Measurements from ENCODE around the gene AIDA. TPM values are rescaled to one million over a fixed set of nuclear protein-coding genes. Genes with fewer than 3 reads are reported as not detected.
"Not testable (repeated sequence)": the region's sequence is repeated elsewhere in the genome, so short reads cannot be mapped to it uniquely, and the experiment has no call there.

Gene AIDA
- total RNA-seq, 4 donors from 2014 or later = 25.8 to 41.4 (median 36.4) TPM

DNA sequence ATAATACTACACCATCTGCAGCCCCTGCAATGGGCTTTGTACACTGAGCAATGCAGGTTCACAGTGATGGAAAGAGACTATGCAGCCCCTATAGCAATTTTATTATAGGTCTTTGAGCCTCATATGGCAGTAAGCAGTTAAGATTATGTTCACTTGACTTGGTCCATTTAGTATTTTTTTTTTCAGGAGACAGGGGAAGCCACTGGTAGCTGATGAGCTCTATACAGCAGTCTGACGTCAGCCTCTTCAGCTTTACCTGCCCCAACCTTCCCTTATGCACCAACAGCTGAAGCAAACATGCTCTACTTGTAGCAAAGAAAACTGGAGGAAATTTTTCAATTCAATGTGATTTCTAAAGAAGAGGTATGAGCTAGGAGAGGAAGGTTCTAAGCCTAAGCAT, 32.2 kb downstream of the AIDA start:
- Histone ChIP-seq H3K4me1 (no peaks in the 10 kb centered on the region), H3K27ac (no peak overlapping the region), H3K27me3 (no peaks in the 10 kb centered on the region), H3K36me3 (peaks cover 0 to 13% (median 4%) of the 10 kb centered on the region in 4 donors), H3K4me3 (no peak overlapping the region), H3K9me3 (no peaks in the 10 kb centered on the region)
- TF ChIP-seq EP300 (IDR thresholded peaks at IDR 0.05; ENCODE audit: low read depth) = no peak
- TF ChIP-seq POLR2A (IDR thresholded peaks at IDR 0.05) = no peak
- TF ChIP-seq POLR2AphosphoS5 (IDR thresholded peaks at IDR 0.05) = no peak
- TF ChIP-seq, protein P1, sequence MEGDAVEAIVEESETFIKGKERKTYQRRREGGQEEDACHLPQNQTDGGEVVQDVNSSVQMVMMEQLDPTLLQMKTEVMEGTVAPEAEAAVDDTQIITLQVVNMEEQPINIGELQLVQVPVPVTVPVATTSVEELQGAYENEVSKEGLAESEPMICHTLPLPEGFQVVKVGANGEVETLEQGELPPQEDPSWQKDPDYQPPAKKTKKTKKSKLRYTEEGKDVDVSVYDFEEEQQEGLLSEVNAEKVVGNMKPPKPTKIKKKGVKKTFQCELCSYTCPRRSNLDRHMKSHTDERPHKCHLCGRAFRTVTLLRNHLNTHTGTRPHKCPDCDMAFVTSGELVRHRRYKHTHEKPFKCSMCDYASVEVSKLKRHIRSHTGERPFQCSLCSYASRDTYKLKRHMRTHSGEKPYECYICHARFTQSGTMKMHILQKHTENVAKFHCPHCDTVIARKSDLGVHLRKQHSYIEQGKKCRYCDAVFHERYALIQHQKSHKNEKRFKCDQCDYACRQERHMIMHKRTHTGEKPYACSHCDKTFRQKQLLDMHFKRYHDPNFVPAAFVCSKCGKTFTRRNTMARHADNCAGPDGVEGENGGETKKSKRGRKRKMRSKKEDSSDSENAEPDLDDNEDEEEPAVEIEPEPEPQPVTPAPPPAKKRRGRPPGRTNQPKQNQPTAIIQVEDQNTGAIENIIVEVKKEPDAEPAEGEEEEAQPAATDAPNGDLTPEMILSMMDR (IDR thresholded peaks at IDR 0.05) = no peak
- DNase-seq = no peak
- WGBS, 2 donors (ENCODE audit: low coverage in 1 of 2) = 93 to 100% methylated on average over 1 of the region's 1 CpG
- intact Hi-C loops (cut with DNase I; ENCODE audit: low total_unique reads) (no loop called here), in situ Hi-C loops (cut with MboI; ENCODE audit: low pct_ligation_motif_present in 1 of 4, low pct_unique_long_range_greater_than_20kb in 1 of 4, low sequenced_read_pairs in 3 of 4) (no loop called here)

DNA sequence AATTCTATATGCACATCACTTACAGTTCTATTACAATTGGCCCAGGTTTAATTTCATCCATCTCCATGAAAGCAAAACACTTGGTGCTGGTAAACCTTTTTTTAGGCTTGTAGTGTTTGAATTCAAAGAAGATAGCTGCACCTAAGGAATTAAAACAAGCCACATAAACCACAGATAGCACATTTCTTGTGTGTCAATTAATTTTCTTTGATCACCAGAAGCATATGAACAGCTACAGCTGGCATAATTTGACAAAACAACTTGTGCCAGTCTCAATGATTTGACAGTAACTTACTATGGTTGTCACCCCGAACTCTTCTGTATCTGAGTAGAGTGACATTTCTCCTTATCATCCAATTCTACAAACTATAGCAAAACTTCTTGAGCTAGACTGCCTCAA, 42.2 kb downstream of the AIDA start:
- Histone ChIP-seq H3K27me3 (no peaks in the 10 kb centered on the region), H3K4me1 (peaks cover 0 to 4% (median 0%) of the 10 kb centered on the region in 4 donors), H3K4me3 (no peak overlapping the region), H3K36me3 (peaks cover 0 to 60% (median 19%) of the 10 kb centered on the region in 4 donors), H3K9me3 (no peaks in the 10 kb centered on the region), H3K27ac (no peak overlapping the region)
- in situ Hi-C loops (cut with MboI; ENCODE audit: low pct_ligation_motif_present in 1 of 4, low pct_unique_long_range_greater_than_20kb in 1 of 4, low sequenced_read_pairs in 3 of 4) = no loop called here
- TF ChIP-seq EP300 (IDR thresholded peaks at IDR 0.05; ENCODE audit: low read depth) = no peak
- TF ChIP-seq POLR2A (IDR thresholded peaks at IDR 0.05) = no peak
- TF ChIP-seq, protein P1 (IDR thresholded peaks at IDR 0.05) = no peak
- TF ChIP-seq POLR2AphosphoS5 (IDR thresholded peaks at IDR 0.05) = no peak
- intact Hi-C loops (cut with DNase I; ENCODE audit: low total_unique reads) = no loop called here
- 95 to 100% methylated on average over 1 of the region's 1 CpG for WGBS, 2 donors (ENCODE audit: low coverage in 1 of 2)
- DNase-seq = no peak

- WGBS, 2 donors (ENCODE audit: low coverage in 1 of 2) = 80% methylated on average over 1 of the region's 2 CpGs; no CpG with 5 or more reads in 1 of the 2 donors
Measured at GRCh38 chr1:222669107-222669506, 43.2 kb downstream of the AIDA start.

DNA sequence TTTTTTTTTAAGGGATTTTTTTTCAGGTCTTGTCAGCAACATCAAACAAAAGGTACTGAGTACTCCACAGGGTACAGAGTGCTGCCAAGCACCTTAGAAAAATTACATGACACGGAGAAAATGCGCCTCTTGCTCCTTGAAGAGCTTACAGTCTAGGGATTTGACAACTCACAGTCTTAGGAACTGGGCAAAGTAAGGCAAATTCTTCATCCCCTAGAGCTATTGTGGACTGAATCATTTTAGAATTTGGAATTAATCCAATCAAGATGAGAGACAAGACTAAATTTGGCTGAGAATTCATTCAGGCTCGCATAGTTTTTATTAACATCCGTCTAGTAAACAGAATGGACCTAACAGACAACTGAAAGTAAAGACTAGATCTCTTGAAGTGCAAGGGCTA, 44.1 kb downstream of the AIDA start:
- intact Hi-C loops (cut with DNase I; ENCODE audit: low total_unique reads); H3K27ac ChIP-seq; H3K9me3 ChIP-seq; H3K4me3 ChIP-seq; in situ Hi-C loops (cut with MboI; ENCODE audit: low pct_ligation_motif_present in 1 of 4, low pct_unique_long_range_greater_than_20kb in 1 of 4, low sequenced_read_pairs in 3 of 4); DNase-seq; H3K4me1 ChIP-seq; H3K27me3 ChIP-seq: not testable (repeated sequence)
- WGBS, 2 donors (ENCODE audit: low coverage in 1 of 2) = 72 to 80% methylated on average over 2 of the region's 4 CpGs
- peaks cover 0 to 59% (median 23%) of the 10 kb centered on the region in 4 donors for H3K36me3 ChIP-seq

More at GRCh38 chr1:222669107-222669506, 43.2 kb downstream of the AIDA start:
- H3K27me3 ChIP-seq; intact Hi-C loops (cut with DNase I; ENCODE audit: low total_unique reads); in situ Hi-C loops (cut with MboI; ENCODE audit: low pct_ligation_motif_present in 1 of 4, low pct_unique_long_range_greater_than_20kb in 1 of 4, low sequenced_read_pairs in 3 of 4); H3K9me3 ChIP-seq; H3K4me1 ChIP-seq; H3K4me3 ChIP-seq; H3K27ac ChIP-seq; DNase-seq: not testable (repeated sequence)
- peaks cover 0 to 60% (median 22%) of the 10 kb centered on the region in 4 donors for H3K36me3 ChIP-seq

DNA sequence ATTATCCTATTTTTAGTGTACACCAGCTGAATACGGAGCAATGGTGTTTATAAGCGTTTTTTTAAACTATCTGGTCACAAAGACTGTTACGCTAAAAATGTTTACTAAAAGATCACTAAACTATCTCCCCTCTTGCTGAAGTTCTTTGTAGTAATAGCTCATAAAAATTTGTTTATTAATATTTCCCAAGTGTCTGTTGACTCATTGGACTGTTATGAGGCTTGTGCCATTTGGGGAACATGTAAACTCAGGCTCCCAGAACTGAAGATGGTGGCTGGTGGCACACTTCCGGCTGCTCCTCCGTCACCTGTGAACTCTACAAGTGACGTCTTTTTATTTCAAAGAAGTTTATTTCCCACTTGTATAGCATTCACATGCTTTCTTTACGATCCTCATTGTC, 46.3 kb downstream of the AIDA start:
- no peaks in the 10 kb centered on the region for H3K9me3 ChIP-seq
- WGBS, 2 donors (ENCODE audit: low coverage in 1 of 2) = 73 to 75% methylated on average over 7 of the region's 7 CpGs
- peaks cover 0 to 67% (median 26%) of the 10 kb centered on the region in 4 donors for H3K36me3 ChIP-seq
- intact Hi-C loops (cut with DNase I; ENCODE audit: low total_unique reads) (no loop called here), in situ Hi-C loops (cut with MboI; ENCODE audit: low pct_ligation_motif_present in 1 of 4, low pct_unique_long_range_greater_than_20kb in 1 of 4, low sequenced_read_pairs in 3 of 4) (no loop called here)
- no peak for DNase-seq
- H3K27ac ChIP-seq = peak overlapping the region in 2 of 4 donors; percentile 36 to 38
- no peaks in the 10 kb centered on the region for H3K27me3 ChIP-seq
- TF ChIP-seq POLR2AphosphoS5 (IDR thresholded peaks at IDR 0.05) = no peak
- TF ChIP-seq EP300 (IDR thresholded peaks at IDR 0.05; ENCODE audit: low read depth) = no peak
- no peak for TF ChIP-seq POLR2A (IDR thresholded peaks at IDR 0.05)
- TF ChIP-seq, protein P1 (IDR thresholded peaks at IDR 0.05) = no peak
- peaks cover 0 to 5% (median 0%) of the 10 kb centered on the region in 4 donors for H3K4me1 ChIP-seq
- H3K4me3 ChIP-seq = no peak overlapping the region
